KG1 (cell line): ENCODE results near the gene CDCA3.

Experiments used
- DNase-seq: peaks from one replicate; lab custom pipeline; 2025; lab: John Stamatoyannopoulos, UW

The CDCA3 gene

GRCh38 chr12:6819106-6820030, 31.7 kb downstream of the CDCA3 start:
- DNase-seq, result no peak

- no peak for DNase-seq
Observed at GRCh38 chr12:6818645-6819044, 32.4 kb downstream of the CDCA3 start.

- no peak for DNase-seq
Observed at GRCh38 chr12:6818222-6818621, 32.9 kb downstream of the CDCA3 start.

- no peak for DNase-seq
Observed at GRCh38 chr12:6817662-6818157, 33.4 kb downstream of the CDCA3 start.

GRCh38 chr12:6817098-6817497, 34.0 kb downstream of the CDCA3 start:
- DNase-seq, result no peak

GRCh38 chr12:6816598-6816997, 34.5 kb downstream of the CDCA3 start:
- no peak for DNase-seq

- no peak for DNase-seq
Observed at GRCh38 chr12:6813363-6813762, 37.7 kb downstream of the CDCA3 start.

- DNase-seq, result no peak
Observed at GRCh38 chr12:6810758-6811157, 40.3 kb downstream of the CDCA3 start.

- no peak for DNase-seq
Observed at GRCh38 chr12:6809056-6809455, 42.0 kb downstream of the CDCA3 start.

- DNase-seq, result no peak
Observed at GRCh38 chr12:6807170-6807569, 43.9 kb downstream of the CDCA3 start.

- no peak for DNase-seq
Observed at GRCh38 chr12:6799147-6799546, 51.9 kb downstream of the CDCA3 start.
